ENCODE results near the gene CCDC12.

CCDC12 gene

DNA sequence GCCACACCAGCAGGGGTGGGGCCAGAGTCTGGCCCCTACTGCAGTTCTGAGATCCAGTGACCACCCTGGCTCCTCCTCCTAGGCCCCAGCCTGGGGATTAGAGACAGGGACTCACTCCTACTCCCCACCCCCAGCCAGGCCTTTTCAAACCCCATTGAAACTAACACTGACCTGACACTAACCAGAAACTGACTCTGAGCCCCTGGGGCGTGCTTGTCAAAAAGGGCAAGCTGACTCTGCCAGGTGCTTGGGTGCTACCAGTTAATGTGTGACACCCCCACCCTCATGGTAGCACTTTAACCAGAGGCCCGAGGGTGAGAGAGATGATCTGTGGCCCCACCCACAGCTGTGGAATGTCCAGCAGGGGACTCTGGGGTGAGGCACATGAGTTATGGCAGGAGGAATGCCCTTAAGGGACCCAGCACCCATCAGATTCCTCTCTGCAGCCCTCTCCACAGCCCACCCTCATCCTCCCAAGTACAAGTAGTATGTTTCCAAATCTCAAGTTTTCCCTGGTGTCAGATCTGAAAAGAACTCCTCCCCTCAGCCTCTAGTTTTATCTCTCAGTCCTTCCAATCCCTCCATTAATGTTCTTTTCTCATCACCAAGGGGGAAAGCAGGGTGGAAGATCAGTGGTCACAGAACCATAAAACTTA is 97.6 kb downstream of the CCDC12 start:
- Histone ChIP-seq H3K9ac (ENCODE audit: low read length) (no peak overlapping the region), H3K9me3 (ENCODE audit: control insufficient read depth, low read length) (no peaks in the 10 kb centered on the region), H3K27me3 (ENCODE audit: control insufficient read depth, insufficient read depth, low read length) (peaks cover 36% of the 10 kb centered on the region), H3K4me3 (ENCODE audit: low read length) (no peak overlapping the region), H3K36me3 (ENCODE audit: control insufficient read depth, insufficient read depth, low read length) (no peaks in the 10 kb centered on the region), H3K4me1 (ENCODE audit: control insufficient read depth, insufficient read depth, low read length) (no peaks in the 10 kb centered on the region)

GRCh38 chr3:46877406-46878125 is 99.0 kb downstream of the CCDC12 start, which contains the start of gene PTH1R:
PTH1R (plus strand) TSS chr3:46877721; CDS start chr3:46883560, 5,839 bp downstream.
- Histone ChIP-seq H3K4me3 (ENCODE audit: low read length) (no peak within 1 kb of the TSS), H3K36me3 (ENCODE audit: control insufficient read depth, insufficient read depth, low read length) (no peaks in the 10 kb centered on the region), H3K9me3 (ENCODE audit: control insufficient read depth, low read length) (no peaks in the 10 kb centered on the region), H3K9ac (ENCODE audit: low read length) (no peak within 1 kb of the TSS), H3K4me1 (ENCODE audit: control insufficient read depth, insufficient read depth, low read length) (no peaks in the 10 kb centered on the region), H3K27me3 (ENCODE audit: control insufficient read depth, insufficient read depth, low read length) (peaks cover 26% of the 10 kb centered on the region)

GRCh38 chr3:46876313-46877300 is 99.9 kb downstream of the CCDC12 start:
- Histone ChIP-seq H3K9me3 (ENCODE audit: control insufficient read depth, low read length) (no peaks in the 10 kb centered on the region), H3K9ac (ENCODE audit: low read length) (no peak overlapping the region), H3K4me3 (ENCODE audit: low read length) (no peak overlapping the region), H3K36me3 (ENCODE audit: control insufficient read depth, insufficient read depth, low read length) (no peaks in the 10 kb centered on the region), H3K27me3 (ENCODE audit: control insufficient read depth, insufficient read depth, low read length) (peaks cover 19% of the 10 kb centered on the region), H3K4me1 (ENCODE audit: control insufficient read depth, insufficient read depth, low read length) (no peaks in the 10 kb centered on the region)

DNA sequence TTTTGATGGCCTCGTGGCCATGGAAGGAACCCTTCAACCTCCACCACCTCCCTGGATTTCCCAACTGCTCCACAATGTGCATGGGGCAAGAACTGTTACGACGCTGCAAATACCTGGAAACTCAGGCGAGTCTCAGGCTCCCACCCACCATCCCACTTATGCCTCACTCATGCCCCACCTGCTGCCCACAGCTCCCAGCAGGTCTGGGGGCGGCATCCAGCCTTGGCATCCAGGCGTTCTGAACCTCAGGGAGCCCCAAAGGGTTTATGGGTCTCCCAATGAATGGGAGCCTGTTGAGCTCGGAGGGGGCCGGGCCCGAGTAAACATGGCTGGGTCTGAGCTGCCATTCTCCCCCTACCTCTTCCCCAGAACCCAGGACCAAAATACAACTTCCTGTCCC is 101.0 kb downstream of the CCDC12 start:
- Histone ChIP-seq H3K9me3 (ENCODE audit: control insufficient read depth, low read length) (no peaks in the 10 kb centered on the region), H3K4me1 (ENCODE audit: control insufficient read depth, insufficient read depth, low read length) (no peaks in the 10 kb centered on the region), H3K27me3 (ENCODE audit: control insufficient read depth, insufficient read depth, low read length) (peaks cover 12% of the 10 kb centered on the region), H3K9ac (ENCODE audit: low read length) (no peak overlapping the region), H3K4me3 (ENCODE audit: low read length) (no peak overlapping the region), H3K36me3 (ENCODE audit: control insufficient read depth, insufficient read depth, low read length) (no peaks in the 10 kb centered on the region)

GRCh38 chr3:46874430-46874829 is 102.1 kb downstream of the CCDC12 start:
- no peaks in the 10 kb centered on the region for H3K4me1 ChIP-seq (ENCODE audit: control insufficient read depth, insufficient read depth, low read length)

GRCh38 chr3:46873521-46873920 is 103.0 kb downstream of the CCDC12 start:
- Histone ChIP-seq H3K9ac (ENCODE audit: low read length) (no peak overlapping the region), H3K27me3 (ENCODE audit: control insufficient read depth, insufficient read depth, low read length) (peaks cover 4% of the 10 kb centered on the region)

More at GRCh38 chr3:46874430-46874829, 102.1 kb downstream of the CCDC12 start:
- Histone ChIP-seq H3K4me3 (ENCODE audit: low read length) (no peak overlapping the region), H3K9ac (ENCODE audit: low read length) (no peak overlapping the region), H3K9me3 (ENCODE audit: control insufficient read depth, low read length) (no peaks in the 10 kb centered on the region), H3K36me3 (ENCODE audit: control insufficient read depth, insufficient read depth, low read length) (no peaks in the 10 kb centered on the region), H3K27me3 (ENCODE audit: control insufficient read depth, insufficient read depth, low read length) (peaks cover 4% of the 10 kb centered on the region)

More at GRCh38 chr3:46873521-46873920, 103.0 kb downstream of the CCDC12 start:
- Histone ChIP-seq H3K4me3 (ENCODE audit: low read length) (no peak overlapping the region), H3K9me3 (ENCODE audit: control insufficient read depth, low read length) (no peaks in the 10 kb centered on the region), H3K36me3 (ENCODE audit: control insufficient read depth, insufficient read depth, low read length) (no peaks in the 10 kb centered on the region), H3K4me1 (ENCODE audit: control insufficient read depth, insufficient read depth, low read length) (no peaks in the 10 kb centered on the region)

All from mucosa of stomach (tissue), 1 donor.